ENCODE results near the gene OGN.

Gene OGN

DNA sequence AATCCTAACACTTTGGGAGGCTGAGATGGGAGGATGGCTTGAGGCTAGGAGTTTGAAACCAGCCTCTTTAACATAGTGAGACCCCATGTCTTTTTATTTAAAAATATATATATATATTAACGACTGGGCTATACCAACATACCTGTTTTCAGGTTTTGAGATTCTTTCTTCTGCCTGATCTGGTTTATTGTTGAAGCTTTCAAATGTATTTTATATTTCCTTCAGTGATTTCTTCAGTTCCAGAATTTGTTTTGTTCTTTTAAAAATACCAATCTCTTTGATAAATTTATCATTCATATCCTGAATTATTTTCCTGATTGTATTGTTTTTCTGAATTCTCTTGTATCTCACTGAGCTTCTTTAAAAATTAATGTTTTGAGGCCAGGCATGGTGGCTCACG is 31.2 kb downstream of the OGN start:
- Histone ChIP-seq H3K4me3 (ENCODE audit: low read length) (no peak overlapping the region), H3K27ac (ENCODE audit: low read depth, low read length) (no peak overlapping the region), H3K4me1 (ENCODE audit: control insufficient read depth, low read length) (no peaks in the 10 kb centered on the region), H3K79me2 (ENCODE audit: control insufficient read depth, low read length) (peaks cover 11% of the 10 kb centered on the region), H4K20me1 (ENCODE audit: control insufficient read depth, insufficient read depth, low read depth, low read length) (peaks cover 4% of the 10 kb centered on the region; the same call in 1 of the 2 replicates), H3K9me2 (replicated peaks; ENCODE audit: control insufficient read depth, low read length) (no peaks in the 10 kb centered on the region), H3K36me3 (ENCODE audit: control insufficient read depth, low read length) (peaks cover 7% of the 10 kb centered on the region; the same call in 1 of the 2 replicates), H3K4me2 (ENCODE audit: low read length) (no peak overlapping the region), H3F3A (ENCODE audit: control insufficient read depth, insufficient read depth) (no peaks in the 10 kb centered on the region), H3K9me3 (ENCODE audit: control insufficient read depth, insufficient read depth, low read length) (peaks cover 4% of the 10 kb centered on the region; the same call in 1 of the 2 replicates), H3K27me3 (ENCODE audit: control insufficient read depth, low read length) (no peaks in the 10 kb centered on the region)
- no peak for TF ChIP-seq CTCF (IDR thresholded peaks at IDR 0.05; ENCODE audit: low read depth, low read length, poor library complexity, severe bottlenecking)
- TF ChIP-seq EZH2phosphoT487 (IDR thresholded peaks at IDR 0.05; ENCODE audit: borderline replicate concordance, low read length), result no peak

GRCh38 chr9:92369075-92369474 is 35.3 kb downstream of the OGN start:
- Histone ChIP-seq H3K36me3 (ENCODE audit: control insufficient read depth, low read length) (peaks cover 16% of the 10 kb centered on the region; the same call in 1 of the 2 replicates), H3K79me2 (ENCODE audit: control insufficient read depth, low read length) (peaks cover 11% of the 10 kb centered on the region), H3K4me3 (ENCODE audit: low read length) (no peak overlapping the region), H3K9me3 (ENCODE audit: control insufficient read depth, insufficient read depth, low read length) (peaks cover 4% of the 10 kb centered on the region; the same call in 1 of the 2 replicates), H4K20me1 (ENCODE audit: control insufficient read depth, insufficient read depth, low read depth, low read length) (no peaks in the 10 kb centered on the region), H3F3A (ENCODE audit: control insufficient read depth, insufficient read depth) (no peaks in the 10 kb centered on the region), H3K4me2 (ENCODE audit: low read length) (no peak overlapping the region), H3K9me2 (replicated peaks; ENCODE audit: control insufficient read depth, low read length) (no peaks in the 10 kb centered on the region), H3K27ac (ENCODE audit: low read depth, low read length) (no peak overlapping the region), H3K4me1 (ENCODE audit: control insufficient read depth, low read length) (no peaks in the 10 kb centered on the region), H3K27me3 (ENCODE audit: control insufficient read depth, low read length) (no peaks in the 10 kb centered on the region)
- TF ChIP-seq EZH2phosphoT487 (IDR thresholded peaks at IDR 0.05; ENCODE audit: borderline replicate concordance, low read length), result no peak
- no peak for TF ChIP-seq CTCF (IDR thresholded peaks at IDR 0.05; ENCODE audit: low read depth, low read length, poor library complexity, severe bottlenecking)

GRCh38 chr9:92360083-92360482 is 44.3 kb downstream of the OGN start:
- H3K4me2 ChIP-seq (ENCODE audit: low read length), result no peak overlapping the region
- no peak overlapping the region for H3K4me3 ChIP-seq (ENCODE audit: low read length)
- no peak overlapping the region for H3K27ac ChIP-seq (ENCODE audit: low read depth, low read length)
- no peaks in the 10 kb centered on the region for H3K9me2 ChIP-seq (replicated peaks; ENCODE audit: control insufficient read depth, low read length)
- no peaks in the 10 kb centered on the region for H3F3A ChIP-seq (ENCODE audit: control insufficient read depth, insufficient read depth)
- H3K36me3 ChIP-seq (ENCODE audit: control insufficient read depth, low read length), result 0 out of 2 replicates have a peak, but pooled peaks cover 5% of the 10 kb centered on the region
- H3K27me3 ChIP-seq (ENCODE audit: control insufficient read depth, low read length), result no peaks in the 10 kb centered on the region
- no peaks in the 10 kb centered on the region for H3K9me3 ChIP-seq (ENCODE audit: control insufficient read depth, insufficient read depth, low read length)
- TF ChIP-seq CTCF (IDR thresholded peaks at IDR 0.05; ENCODE audit: low read depth, low read length, poor library complexity, severe bottlenecking), result no peak
- TF ChIP-seq EZH2phosphoT487 (IDR thresholded peaks at IDR 0.05; ENCODE audit: borderline replicate concordance, low read length), result no peak
- H3K4me1 ChIP-seq (ENCODE audit: control insufficient read depth, low read length), result no peaks in the 10 kb centered on the region
- no peaks in the 10 kb centered on the region for H3K79me2 ChIP-seq (ENCODE audit: control insufficient read depth, low read length)
- H4K20me1 ChIP-seq (ENCODE audit: control insufficient read depth, insufficient read depth, low read depth, low read length), result no peaks in the 10 kb centered on the region

Data from DOHH2 (cell line).